K562 (cell line): ENCODE measurements around the gene S100A4. TPM values are rescaled to one million over a fixed set of nuclear protein-coding genes. Genes with fewer than 3 reads are reported as not detected.
A peak's percentile ranks its signal among the peaks of the same experiment; 100 is the strongest.

Source experiments
- ATAC-seq: fragments of 200-7000 bp; cut with Tn5 transposase; 3 replicates; pipeline ENCODE4 v1.9.1; 2020; ENCODE audit warnings: moderate library complexity
- BruUV-seq: library from RNA; stranded (reverse); fragments of 400-500 nt; replicated peaks from 2 replicates; lab custom pipeline; 2021; lab: Mats Ljungman, UMichigan
- CTCF ChIA-PET: fragments of 300-600 bp; formaldehyde crosslinking; extraction: SDS; loops from one replicate; lab custom pipeline; 2021; ENCODE audit warnings: low intra/inter-chr PET ratio; lab: Yijun Ruan, JAX
- POLR2A ChIA-PET: fragments of 300-600, 350-650 bp; sonication (Branson Sonifier 250); formaldehyde crosslinking; extraction: SDS; loops from one replicate; lab custom pipeline; 2021; ENCODE audit warnings: antibody characterized with exemption, inconsistent platforms; lab: Yijun Ruan, JAX
- DNase-seq, 4 experiments: peaks; one replicate each; pipeline versions ENCODE4 v3.0.0 to v3.0.0-alpha.2; 2011 to 2018; ENCODE audit warnings: low spot score in 3 of 4, mixed read lengths in 3 of 4; ENCODE audit errors: extremely low read depth in 1 of 4
- FAIRE-seq: peaks from 2 replicates; lab custom pipeline; 2011; peaks lifted over from hg19 to GRCh38; lab: Jason Lieb, UNC
- H2AFZ ChIP-seq: 2 replicates; pipeline ENCODE4 v1.6.0; 2011; ENCODE audit warnings: low read depth, low read length, control low read depth, inconsistent platforms
- H3K27ac ChIP-seq: fragments of 200-600 bp; 3 replicates; pipeline ENCODE4 v1.8.0; 2011; ENCODE audit warnings: low read depth, mild to moderate bottlenecking, control low read depth, inconsistent platforms, low read length, moderate library complexity, mixed read lengths; ENCODE audit errors: extremely low read depth
- H3K27me3 ChIP-seq, 2 experiments: fragments of 300-600 bp in 1 of 2; 2 replicates in 1 of 2; 3 replicates in 1 of 2; pipeline versions ENCODE4 v1.6.0 to v1.8.0; 2011; ENCODE audit warnings: inconsistent platforms in 2 of 2, low read length in 2 of 2, mild to moderate bottlenecking in 1 of 2, mixed read lengths in 1 of 2, moderate library complexity in 1 of 2; ENCODE audit not compliant: control insufficient read depth in 2 of 2, insufficient read depth in 2 of 2
- H3K36me3 ChIP-seq: fragments of 300-600 bp; 3 replicates; pipeline ENCODE4 v1.8.0; 2011; ENCODE audit warnings: mild to moderate bottlenecking, low read length, inconsistent platforms; ENCODE audit not compliant: control insufficient read depth, insufficient read depth
- H3K4me1 ChIP-seq, 2 experiments: fragments of 200-600 bp in 1 of 2; replicated peaks in 1 of 2; 2 replicates in 1 of 2; 3 replicates in 1 of 2; pipeline versions ENCODE4 v1.5.1 to v1.8.0; 2011; ENCODE audit warnings: inconsistent platforms in 2 of 2, low read length in 2 of 2, mild to moderate bottlenecking in 1 of 2, mixed read lengths in 1 of 2, moderate library complexity in 1 of 2; ENCODE audit not compliant: control insufficient read depth in 2 of 2, insufficient read depth in 2 of 2
- H3K4me2 ChIP-seq: 2 replicates; pipeline ENCODE4 v1.6.1; 2011; ENCODE audit warnings: low read length, control low read depth, inconsistent platforms, mixed read lengths; ENCODE audit not compliant: insufficient read depth
- H3K4me3 ChIP-seq: fragments of 200-600 bp; sonication (generic), shearing (Covaris generic); 2 replicates; pipeline ENCODE4 v1.5.1; 2016; ENCODE audit warnings: control low read depth, inconsistent platforms
- H3K79me2 ChIP-seq: fragments of 200-600 bp; 3 replicates; pipeline ENCODE4 v1.8.0; 2011; ENCODE audit warnings: low read length, inconsistent platforms; ENCODE audit not compliant: control insufficient read depth, insufficient read depth
- H3K9ac ChIP-seq, 2 experiments: 2 replicates each; pipeline versions ENCODE4 v1.6.0 to v1.6.1; 2011; ENCODE audit warnings: low read depth in 2 of 2, low read length in 2 of 2, control low read depth in 1 of 2, inconsistent platforms in 1 of 2, mild to moderate bottlenecking in 1 of 2, mixed read lengths in 1 of 2; ENCODE audit not compliant: insufficient read depth in 1 of 2
- H3K9me1 ChIP-seq: one replicate; pipeline ENCODE4 v1.6.0; 2011; ENCODE audit warnings: inconsistent platforms, mild to moderate bottlenecking, low read length, moderate library complexity; ENCODE audit not compliant: control insufficient read depth, insufficient read depth
- H3K9me3 ChIP-seq: replicated peaks from 2 replicates; pipeline ENCODE4 v1.5.1; 2011; ENCODE audit warnings: low read depth, low read length, inconsistent platforms; ENCODE audit not compliant: control insufficient read depth, insufficient read depth
- H4K20me1 ChIP-seq: replicated peaks from 2 replicates; pipeline ENCODE4 v1.6.1; 2011; ENCODE audit warnings: low read length, inconsistent platforms, mixed read lengths; ENCODE audit not compliant: control insufficient read depth, insufficient read depth
- CTBP1 ChIP-seq: fragments of 450-650 bp; IDR thresholded peaks from 2 replicates; pipeline ENCODE4 v1.6.1; 2016; ENCODE audit warnings: borderline replicate concordance
- ESRRA ChIP-seq: fragments of 450-650 bp; IDR thresholded peaks from 2 replicates; pipeline ENCODE4 v1.6.1; 2014; ENCODE audit warnings: low read depth, mild to moderate bottlenecking, moderate library complexity, borderline replicate concordance
- EWSR1 ChIP-seq: fragments of 450-650 bp; IDR thresholded peaks from 2 replicates; pipeline ENCODE4 v1.6.1; 2018; ENCODE audit warnings: borderline replicate concordance, mild to moderate bottlenecking, low read depth, moderate library complexity; ENCODE audit not compliant: partially characterized antibody
- HDAC1 ChIP-seq, 2 experiments: fragments of 450-650 bp; IDR thresholded peaks; 2 replicates each; pipeline ENCODE4 v1.6.1; 2016 to 2017; ENCODE audit warnings: inconsistent platforms in 1 of 2, mild to moderate bottlenecking in 1 of 2, moderate library complexity in 1 of 2
- KAT7 ChIP-seq: sonication (generic); formaldehyde crosslinking; IDR thresholded peaks from 2 replicates; pipeline ENCODE4 v1.8.0; 2022; ENCODE audit warnings: missing genetic modification reagents, mild to moderate bottlenecking, borderline replicate concordance
- MAFF ChIP-seq: IDR thresholded peaks from 2 replicates; pipeline ENCODE4 v1.6.1; 2012; ENCODE audit warnings: low read length, improper control_type of control experiment
- MCM5 ChIP-seq: fragments of 450-650 bp; IDR thresholded peaks from 2 replicates; pipeline ENCODE4 v1.6.1; 2016; ENCODE audit warnings: low read depth
- MXI1 ChIP-seq: IDR thresholded peaks from 2 replicates; pipeline ENCODE4 v1.6.1; 2011; ENCODE audit warnings: low read depth, mild to moderate bottlenecking, improper control_type of control experiment, low read length
- NFIC ChIP-seq: fragments of 450-650 bp; IDR thresholded peaks from 2 replicates; pipeline ENCODE4 v1.6.1; 2017; ENCODE audit warnings: mild to moderate bottlenecking, inconsistent platforms
- POLR2G ChIP-seq: fragments of 200-400 bp; formaldehyde crosslinking; IDR thresholded peaks from 2 replicates; pipeline ENCODE4 v1.6.1; 2017; ENCODE audit warnings: low read depth, mild to moderate bottlenecking, antibody characterized with exemption, low read length, moderate library complexity
- SRSF7 ChIP-seq: fragments of 200-400 bp; formaldehyde crosslinking; optimal IDR thresholded peaks from 2 replicates; pipeline ENCODE3; 2017; ENCODE audit warnings: mild to moderate bottlenecking, low read depth, low read length
- TAF1 ChIP-seq: IDR thresholded peaks from 2 replicates; pipeline ENCODE4 v1.6.1; 2011; ENCODE audit warnings: mild to moderate bottlenecking, low read length, moderate library complexity; ENCODE audit not compliant: insufficient read depth, control insufficient read depth, severe bottlenecking; ENCODE audit errors: extremely low read depth
- TAL1 ChIP-seq: fragments of 450-650 bp; IDR thresholded peaks from 2 replicates; pipeline ENCODE4 v1.6.1; 2016; ENCODE audit warnings: mild to moderate bottlenecking
- VEZF1 ChIP-seq: fragments of 200-800 bp; sonication (Bioruptor generic); IDR thresholded peaks from 2 replicates; pipeline ENCODE4 v1.6.1; 2017; ENCODE audit warnings: missing genetic modification characterization, missing compliant biosample characterization
- YY1 ChIP-seq, 3 experiments: IDR thresholded peaks; 2 replicates each; pipeline ENCODE4 v1.6.1; 2011; ENCODE audit warnings: low read length in 2 of 3, mild to moderate bottlenecking in 2 of 3, moderate library complexity in 2 of 3, borderline replicate concordance in 1 of 3, control low read depth in 1 of 3, low read depth in 1 of 3; ENCODE audit not compliant: insufficient read depth in 3 of 3, insufficient replicate concordance in 2 of 3, control insufficient read depth in 1 of 3, insufficient read length in 1 of 3; ENCODE audit errors: extremely low read depth in 1 of 3
- ZNF24 ChIP-seq: fragments of 450-650 bp; IDR thresholded peaks from 2 replicates; pipeline ENCODE4 v1.6.1; 2016
- ZNF408 ChIP-seq: fragments of 250-450 bp; sonication (Bioruptor Pico); IDR thresholded peaks from 2 replicates; pipeline ENCODE4 v1.4.0; 2020; ENCODE audit warnings: low read depth, mild to moderate bottlenecking, moderate library complexity
- ZNF589 ChIP-seq: fragments of 200-800 bp; sonication (Bioruptor generic); IDR thresholded peaks from 2 replicates; pipeline ENCODE4 v1.6.1; 2016; ENCODE audit warnings: low read depth, missing genetic modification characterization, missing compliant biosample characterization
- ZNF778 ChIP-seq: fragments of 450-650 bp; formaldehyde crosslinking; IDR thresholded peaks from 2 replicates; pipeline ENCODE4 v1.4.0; 2020; ENCODE audit warnings: mild to moderate bottlenecking, moderate library complexity
- ZSCAN32 ChIP-seq: fragments of 450-650 bp; formaldehyde crosslinking; IDR thresholded peaks from 2 replicates; pipeline ENCODE4 v1.4.0; 2020; ENCODE audit warnings: mild to moderate bottlenecking, moderate library complexity
- WGBS: fragments of 100-300 bp; shearing (Covaris generic); methylation state at CpG from one replicate; pipeline ENCODE4 v1.1.6; 2016; ENCODE audit warnings: low coverage, mixed read lengths; ENCODE audit not compliant: insufficient coverage; ENCODE audit errors: missing lambda C conversion rate; 5-methylcytosine and 5-hydroxymethylcytosine counted together
- in situ Hi-C: fragments of 300-500 bp; cut with MboI; formaldehyde crosslinking; loops from 4 replicates; pipeline ENCODE4 v1.15.0; 2018; ENCODE audit warnings: inconsistent platforms, mixed read lengths
- intact Hi-C: fragments of 100-400 bp; cut with micrococcal nuclease; formaldehyde crosslinking; loops from 2 replicates; pipeline ENCODE4 v1.14.2; 2022
- polyA plus RNA-seq, 8 experiments: library from polyadenylated mRNA; depleted of rRNA in 4 of 8; stranded (reverse) in 5 of 8; unstranded in 3 of 8; fragments of >200 nt; fragmentation: Nextera tagmentation in 2 of 8; fragmentation: Illumina TruSeq in 1 of 8; extraction: Ambion mirVana in 2 of 8; extraction: Trizol in 1 of 8; gene quantifications; 2 replicates each; pipeline versions ENCODE4 v1.2.1 to v1.2.3, GENCODE V29; 2011 to 2014; ENCODE audit warnings: inconsistent platforms in 1 of 8, missing spikeins in 1 of 8
- total RNA-seq, 7 experiments: library from RNA; depleted of rRNA in 6 of 7; stranded (reverse); fragments of >200 nt in 6 of 7; fragmentation: Illumina TruSeq in 2 of 7; extraction: Trizol in 2 of 7; gene quantifications; 2 replicates each; pipeline versions ENCODE4 v1.2.1 to v1.2.3, GENCODE V29; 2011 to 2021; ENCODE audit warnings: low replicate concordance in 1 of 7

The S100A4 gene
- total and polyA plus RNA-seq, 9 of the 15 experiments (the other 6 are each of a cell fraction or from before 2014, with no cell fraction given), result 3.7 to 20.1 (median 11.2) TPM

- H3K4me2 ChIP-seq, result peak overlapping the region; percentile 62
- POLR2A ChIA-PET, result interaction anchor here (0.5 to 1.2 kb wide), 4 partner anchors 37 to 1435 kb away, joined by 3 to 6 read pairs (median 4); partner anchors contain the start of gene S100A1
- peaks cover 9% of the 10 kb centered on the region for H3K9me1 ChIP-seq
- DNase-seq (peak; percentile 93 to 97 (median 96)), ATAC-seq (peak; percentile 89), FAIRE-seq (peak; percentile 91)
- in situ Hi-C loops (loop anchor here (5.0 to 10.0 kb wide), 2 partner anchors 34 to 52 kb away; no protein-coding TSS in a partner anchor), intact Hi-C loops (loop anchor here (5.0 kb wide), 1 partner anchor 181 kb away; no protein-coding TSS in a partner anchor)
- H3K4me1 ChIP-seq, result peaks cover 37 to 38% of the 10 kb centered on the region in 2 experiments
- H4K20me1 ChIP-seq, result no peaks in the 10 kb centered on the region
- no TSS peak for BruUV-seq
- CTCF ChIA-PET, result interaction anchor here (5.0 kb wide), 1 partner anchor 56 kb away, joined by 58 read pairs; no protein-coding TSS in a partner anchor
- H3K9ac ChIP-seq, result peak overlapping the region; percentile 60 to 89; a peak in 3 of 4 replicates
- H3K27ac ChIP-seq, result peak overlapping the region; percentile 95
- H3K9me3 ChIP-seq, result no peaks in the 10 kb centered on the region
- WGBS, result 36% methylated on average over 15 of the region's 16 CpGs
- H3K4me3 ChIP-seq, result no peak overlapping the region
- no peaks in the 10 kb centered on the region for H3K36me3 ChIP-seq
- no peaks in the 10 kb centered on the region for H3K27me3 ChIP-seq
- peak overlapping the region; percentile 91 for H2AFZ ChIP-seq
- H3K79me2 ChIP-seq, result no peaks in the 10 kb centered on the region
- TF ChIP-seq VEZF1 (CRISPR knock-in tag) (peak; percentile 91), MAFF (peak; percentile 9; the same call in 1 of the 2 replicates), SRSF7 (no peak), ZNF589 (CRISPR knock-in tag) (peak; percentile 87), TAF1 (peak; percentile 59), YY1 (IDR thresholded peaks at IDR 0.05; ENCODE audit: borderline replicate concordance in 1 of 3, control insufficient read depth in 1 of 3, extremely low read depth in 1 of 3, insufficient read depth in 3 of 3, insufficient read length in 1 of 3, insufficient replicate concordance in 2 of 3, low read depth in 1 of 3, low read length in 2 of 3) (peak in 1 of 3 experiments; percentile 19), MCM5 (no peak), EWSR1 (no peak), TAL1 (peak; percentile 33; the same call in 1 of the 2 replicates), POLR2G (peak; percentile 75), CTBP1 (peak; percentile 94), ZNF778 (CRISPR knock-in tag) (no peak), NFIC (peak; percentile 71), ZNF24 (peak; percentile 55), HDAC1 (IDR thresholded peaks at IDR 0.05) (peak in 1 of 2 experiments; percentile 90; a peak in 2 of 4 replicates), ZSCAN32 (CRISPR knock-in tag) (no peak; the same call in 1 of the 2 replicates), ZNF408 (no peak), KAT7 (CRISPR knock-in tag) (no peak), ESRRA (peak; percentile 9; the same call in 1 of the 2 replicates), MXI1 (0 out of 2 replicates have a peak, but pooled peaks have one; percentile 27)
Observed at GRCh38 chr1:153566414-153567371, 21.1 kb upstream of the S100A4 start.
